HG02642 (cell line): Measurements from ENCODE around the gene KRTAP10-9.
"Not testable (repeated sequence)": the region's sequence is repeated elsewhere in the genome, so short reads cannot be mapped to it uniquely, and the experiment has no call there.

Source experiments
- ATAC-seq: cut with Tn5 transposase; IDR thresholded peaks from one replicate; pipeline ENCODE4 v1.9.1; 2021; ENCODE audit warnings: mild to moderate bottlenecking; ENCODE audit not compliant: unreplicated experiment, poor library complexity

Gene KRTAP10-9

DNA sequence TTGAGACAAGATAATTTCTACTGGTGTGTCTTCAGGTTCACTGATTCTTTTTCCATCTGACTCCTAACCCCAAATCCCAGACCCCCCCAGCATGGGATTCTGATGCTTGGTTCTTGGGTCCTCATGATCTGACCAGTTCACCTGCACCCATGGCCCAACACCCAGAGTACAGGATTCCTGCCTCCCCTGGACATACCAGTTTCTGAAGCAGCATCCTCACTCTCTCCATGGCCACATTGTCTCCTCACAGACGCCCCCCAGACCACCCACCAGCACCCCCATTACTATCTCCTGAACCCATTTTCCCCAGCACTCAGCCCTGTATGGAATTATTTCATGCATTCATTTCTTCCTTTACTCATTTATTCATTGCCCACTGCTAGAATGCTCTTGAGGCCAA, 30.0 kb downstream of the KRTAP10-9 start:
- no peak for ATAC-seq

DNA sequence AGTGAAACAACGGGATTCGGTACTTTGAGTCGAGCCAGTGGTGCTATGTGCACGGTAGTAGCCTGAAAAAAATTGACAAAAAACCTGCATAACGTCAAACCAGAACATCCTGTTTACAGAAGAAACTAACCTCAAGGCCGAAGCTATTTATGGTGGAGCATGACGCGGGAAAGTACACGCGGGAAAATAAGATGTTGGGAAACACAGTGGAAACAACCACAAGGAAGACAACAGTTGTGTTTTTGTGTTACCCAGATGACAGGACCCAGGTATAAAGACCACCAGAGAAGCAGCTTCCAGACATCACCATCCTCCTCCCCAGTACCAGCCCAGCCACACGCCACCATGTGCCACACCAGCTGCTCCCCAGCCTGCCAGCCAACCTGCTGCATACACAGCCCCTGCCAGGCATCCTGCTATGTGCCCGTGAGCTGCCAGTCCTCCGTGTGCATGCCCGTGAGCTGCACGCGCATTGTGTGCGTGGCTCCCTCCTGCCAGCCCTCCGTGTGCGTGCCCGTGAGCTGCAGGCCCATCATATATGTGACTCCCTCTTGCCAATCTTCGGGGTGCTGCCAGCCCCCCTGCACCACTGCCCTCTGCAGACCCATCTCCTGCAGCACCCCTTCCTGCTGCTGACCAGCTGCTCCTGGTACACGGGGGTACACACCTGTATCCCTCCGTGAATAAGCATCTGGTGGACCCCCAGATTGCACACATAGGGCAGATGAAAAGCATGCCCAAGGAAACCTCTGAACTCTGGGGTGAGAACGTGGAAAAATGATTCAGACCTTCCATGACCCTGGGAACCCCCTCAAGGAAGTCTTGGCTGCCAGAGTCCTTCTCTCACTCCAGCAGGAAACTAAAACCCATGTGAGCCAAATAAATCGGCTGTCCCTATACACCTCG, 31.0 kb downstream of the KRTAP10-9 start, which contains the start of gene KRTAP12-3:
TSS of gene KRTAP12-3 (plus strand) at position 298 of the 906 bp plus-strand sequence. CDS start at position 346, 48 bp downstream.
- no peak for ATAC-seq

DNA sequence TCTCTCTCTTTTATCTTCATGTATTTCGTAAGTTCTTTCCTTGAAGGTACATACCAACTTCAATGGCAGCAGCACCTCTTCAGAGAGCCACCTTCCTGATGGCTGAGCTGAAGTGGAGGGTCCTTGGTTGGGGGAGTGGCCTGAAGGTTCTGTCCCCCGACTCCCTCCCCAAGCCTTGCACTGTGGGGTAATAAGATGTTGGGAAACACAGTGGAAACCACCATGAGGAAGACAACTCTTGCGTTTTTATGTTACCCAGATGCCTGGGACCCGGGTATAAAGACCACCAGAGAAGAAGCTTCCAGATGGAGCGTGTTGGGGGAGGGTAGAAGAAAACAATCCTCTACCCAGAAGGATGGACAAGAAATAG, 31.6 kb downstream of the KRTAP10-9 start:
- no peak for ATAC-seq

- ATAC-seq: no peak
Observed at GRCh38 chr21:44658913-44659595, 32.2 kb downstream of the KRTAP10-9 start.

DNA sequence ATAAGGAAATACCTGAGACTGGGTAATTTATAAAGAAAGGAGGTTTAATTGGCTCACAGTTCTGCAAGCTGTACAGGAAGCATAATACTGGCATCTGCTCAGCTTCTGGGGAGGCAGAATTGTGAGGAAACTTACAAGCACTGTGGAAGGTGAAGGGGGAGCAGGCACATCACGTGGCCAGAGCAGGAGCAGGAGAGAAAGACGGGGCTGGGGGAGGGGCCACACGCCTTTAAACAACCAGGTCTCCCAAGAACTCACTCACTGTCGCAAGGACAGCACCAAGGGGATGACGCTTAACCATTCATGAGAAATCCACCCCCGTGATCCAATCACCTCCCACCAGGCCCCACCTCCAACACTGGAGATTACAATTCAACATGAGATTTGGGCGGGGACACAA, 34.7 kb downstream of the KRTAP10-9 start:
- ATAC-seq: not testable (repeated sequence)

DNA sequence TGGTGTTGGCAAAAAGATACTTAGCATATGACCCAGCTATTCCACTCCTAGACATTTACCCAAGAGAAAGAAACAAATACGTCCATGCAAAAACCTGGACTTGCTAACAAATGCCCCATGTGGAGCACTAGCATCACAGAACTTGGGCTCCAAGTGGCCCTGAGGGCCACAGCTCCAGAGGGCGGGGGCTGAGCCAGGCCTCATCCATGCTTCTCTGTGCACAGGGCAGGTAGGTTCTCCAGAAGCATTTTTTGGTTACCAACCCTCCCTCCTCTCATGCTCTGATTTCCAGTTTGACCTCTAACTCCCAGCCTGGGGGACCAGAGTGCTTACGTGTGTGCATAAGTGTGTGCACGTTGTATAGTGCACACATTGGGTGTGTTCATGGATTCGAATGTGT, 37.8 kb downstream of the KRTAP10-9 start:
- no peak for ATAC-seq

DNA sequence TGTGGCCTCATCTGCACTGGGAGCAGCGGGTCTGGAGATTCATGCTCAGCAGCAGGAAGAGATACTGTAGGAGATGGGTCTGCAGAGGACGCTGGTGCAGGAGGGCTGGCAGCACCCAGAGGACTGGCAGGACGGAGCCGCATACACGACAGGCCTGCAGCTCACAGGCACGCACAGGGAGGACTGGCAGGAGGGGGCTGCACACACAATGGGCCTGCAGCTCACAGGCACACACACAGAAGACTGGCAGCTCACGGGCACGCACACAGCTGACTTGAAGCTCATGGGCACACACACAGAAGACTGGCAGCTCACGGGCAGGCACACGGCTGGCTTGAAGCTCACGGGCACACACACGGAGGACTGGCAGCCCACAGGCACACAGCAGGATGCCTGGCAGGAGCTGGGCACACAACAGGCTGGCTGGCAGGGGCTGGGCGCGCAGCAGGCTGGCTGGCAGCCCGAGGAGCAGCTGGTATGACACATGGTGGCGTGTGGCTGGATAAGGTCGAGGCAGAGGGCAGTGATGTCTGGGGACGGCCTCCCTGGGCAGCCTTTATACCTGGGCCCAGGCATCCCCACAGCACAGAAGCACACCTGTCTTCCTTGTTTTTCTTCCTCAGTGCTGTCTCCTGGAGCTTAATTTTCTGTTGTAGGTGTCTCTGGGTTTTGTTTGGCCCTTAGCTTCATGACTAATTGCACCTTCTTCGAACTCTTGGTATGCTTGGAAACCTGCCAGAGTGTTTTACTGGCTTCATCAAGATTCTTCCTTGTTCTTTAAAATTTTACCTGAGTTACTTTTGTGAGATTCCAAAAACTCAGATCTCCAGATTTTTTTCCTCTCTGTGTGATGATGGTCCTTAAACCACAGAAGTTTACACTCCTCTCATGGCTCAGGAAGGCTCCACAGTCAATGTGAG, 39.8 kb downstream of the KRTAP10-9 start, which contains the start of gene KRTAP12-2:
TSS of gene KRTAP12-2 (minus strand) at position 527 of the 920 bp plus-strand sequence. CDS start at position 486, 41 bp downstream.
- no peak for ATAC-seq

DNA sequence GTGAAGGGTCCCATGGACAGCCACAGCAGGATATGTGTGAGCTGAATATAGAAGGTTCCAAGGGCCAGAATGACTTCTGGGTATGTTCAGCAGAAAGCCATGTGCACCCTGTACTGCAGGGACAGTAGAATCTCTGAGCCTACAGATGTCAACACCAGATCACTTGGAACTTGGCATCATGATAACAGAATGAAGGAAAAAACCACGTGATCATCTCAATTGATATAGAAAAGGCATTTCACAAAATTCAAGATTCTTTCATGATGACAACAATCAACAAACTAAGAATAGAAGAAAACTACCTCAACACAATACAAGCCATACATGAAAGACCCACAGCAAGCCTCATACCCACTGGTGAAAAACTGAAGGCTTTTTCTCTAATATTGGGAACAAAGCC, 40.7 kb downstream of the KRTAP10-9 start:
- ATAC-seq: no peak

GRCh38 chr21:44670642-44671432, 43.9 kb downstream of the KRTAP10-9 start:
- ATAC-seq: no peak

GRCh38 chr21:44671911-44672310, 45.0 kb downstream of the KRTAP10-9 start:
- no peak for ATAC-seq

GRCh38 chr21:44677881-44678280, 51.0 kb downstream of the KRTAP10-9 start:
- ATAC-seq: no peak
